HL-60/S4 (cell line): ENCODE results near the gene PLCB2.

Experiments
- in situ Hi-C: fragments of 300-500 bp; cut with MboI; formaldehyde crosslinking; loops from 2 replicates; pipeline ENCODE4 v1.14.3; 2022; ENCODE audit warnings: low sequenced_read_pairs

The PLCB2 gene

GRCh38 chr15:40274350-40275274 lies 33.1 kb downstream of the PLCB2 start:
- in situ Hi-C loops: loop anchor here (10.0 to 25.0 kb wide), 2 partner anchors 230 to 487 kb away; partner anchors contain the start of gene FSIP1

GRCh38 chr15:40273428-40273827 lies 34.3 kb downstream of the PLCB2 start:
- in situ Hi-C loops: loop anchor here (10.0 to 25.0 kb wide), 2 partner anchors 229 to 486 kb away; partner anchors contain the start of gene FSIP1

- in situ Hi-C loops: loop anchor here (10.0 to 25.0 kb wide), 2 partner anchors 228 to 485 kb away; partner anchors contain the start of gene FSIP1
These were observed 35.2 kb downstream of the PLCB2 start for GRCh38 chr15:40272485-40273056.

- in situ Hi-C loops: loop anchor here (10.0 to 25.0 kb wide), 2 partner anchors 227 to 485 kb away; partner anchors contain the start of gene FSIP1
These were observed 35.9 kb downstream of the PLCB2 start for GRCh38 chr15:40271685-40272484.

GRCh38 chr15:40270246-40270995 lies 37.3 kb downstream of the PLCB2 start:
- in situ Hi-C loops: loop anchor here (10.0 to 25.0 kb wide), 2 partner anchors 226 to 483 kb away; partner anchors contain the start of gene FSIP1

- in situ Hi-C loops: loop anchor here (10.0 to 25.0 kb wide), 2 partner anchors 225 to 482 kb away; partner anchors contain the start of gene FSIP1
These were observed 38.1 kb downstream of the PLCB2 start for GRCh38 chr15:40269604-40270003.

- in situ Hi-C loops: loop anchor here (25.0 kb wide), 1 partner anchor 480 kb away; the partner anchor contains the start of gene FSIP1
These were observed 40.1 kb downstream of the PLCB2 start for GRCh38 chr15:40267670-40268069.

GRCh38 chr15:40266828-40267304 lies 40.9 kb downstream of the PLCB2 start:
- in situ Hi-C loops: loop anchor here (25.0 kb wide), 1 partner anchor 480 kb away; the partner anchor contains the start of gene FSIP1

GRCh38 chr15:40265875-40266274 lies 41.9 kb downstream of the PLCB2 start:
- in situ Hi-C loops: loop anchor here (25.0 kb wide), 1 partner anchor 479 kb away; the partner anchor contains the start of gene FSIP1

- in situ Hi-C loops: loop anchor here (25.0 kb wide), 1 partner anchor 478 kb away; the partner anchor contains the start of gene FSIP1
These were observed 42.4 kb downstream of the PLCB2 start for GRCh38 chr15:40265355-40265754.

- in situ Hi-C loops: loop anchor here (25.0 kb wide), 1 partner anchor 477 kb away; the partner anchor contains the start of gene FSIP1
These were observed 43.2 kb downstream of the PLCB2 start for GRCh38 chr15:40264321-40265153.

- in situ Hi-C loops: loop anchor here (25.0 kb wide), 1 partner anchor 476 kb away; the partner anchor contains the start of gene FSIP1
These were observed 44.5 kb downstream of the PLCB2 start for GRCh38 chr15:40263024-40263754.

GRCh38 chr15:40259021-40259420 lies 48.7 kb downstream of the PLCB2 start:
- in situ Hi-C loops: loop anchor here (25.0 kb wide), 1 partner anchor 472 kb away; the partner anchor contains the start of gene FSIP1

GRCh38 chr15:40258544-40258943 lies 49.2 kb downstream of the PLCB2 start:
- in situ Hi-C loops: loop anchor here (25.0 kb wide), 1 partner anchor 471 kb away; the partner anchor contains the start of gene FSIP1

GRCh38 chr15:40257656-40258450 lies 49.9 kb downstream of the PLCB2 start:
- in situ Hi-C loops: loop anchor here (25.0 kb wide), 1 partner anchor 471 kb away; the partner anchor contains the start of gene FSIP1

- in situ Hi-C loops: loop anchor here (25.0 kb wide), 1 partner anchor 469 kb away; the partner anchor contains the start of gene FSIP1
These were observed 51.0 kb downstream of the PLCB2 start for GRCh38 chr15:40256638-40257235.
